Measurements from ENCODE around the gene CSMD2.
"Not testable (repeated sequence)": the region's sequence is repeated elsewhere in the genome, so short reads cannot be mapped to it uniquely, and the experiment has no call there.

The CSMD2 gene

DNA sequence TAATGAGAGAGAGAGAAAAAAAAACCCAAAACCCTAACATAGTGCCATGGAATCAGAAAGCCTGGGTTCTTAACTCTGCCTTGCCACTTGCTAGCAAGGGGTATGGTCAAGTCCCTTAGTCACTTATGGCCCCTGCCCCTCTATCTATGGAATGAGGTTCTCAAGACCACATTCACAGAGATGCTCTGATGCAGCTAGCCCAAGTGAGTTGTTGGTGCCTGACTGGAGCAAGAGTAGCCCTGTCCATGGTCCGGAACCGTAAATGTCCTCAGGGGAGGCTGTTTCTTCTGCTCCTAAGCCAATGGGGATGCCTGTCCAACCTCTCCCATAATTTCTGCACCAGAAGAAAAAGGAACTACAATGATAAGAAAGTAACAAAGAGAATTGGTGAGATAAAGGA lies 56.8 kb downstream of the CSMD2 start:
- DNase-seq (ENCODE audit: low read depth), result no peak

DNA sequence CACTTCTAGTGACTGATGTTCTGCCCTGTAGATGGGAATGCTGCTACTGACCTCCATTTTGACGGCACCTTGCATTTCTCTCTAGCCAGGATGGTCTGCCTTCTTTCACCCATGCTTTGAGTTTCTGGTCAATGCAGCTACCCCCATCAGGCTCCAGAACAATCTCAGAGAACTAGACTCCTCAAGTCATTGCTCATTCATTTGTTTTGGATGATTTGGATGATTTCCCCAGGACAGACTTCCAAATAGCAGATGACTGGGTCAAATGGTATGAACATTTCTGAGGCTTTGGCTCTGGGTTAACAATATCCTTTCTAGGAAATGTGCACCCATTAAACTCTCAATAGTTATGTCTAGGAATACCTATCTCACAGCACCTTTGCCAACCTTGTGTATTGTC lies 63.9 kb downstream of the CSMD2 start:
- no peak for DNase-seq (ENCODE audit: low read depth)

DNA sequence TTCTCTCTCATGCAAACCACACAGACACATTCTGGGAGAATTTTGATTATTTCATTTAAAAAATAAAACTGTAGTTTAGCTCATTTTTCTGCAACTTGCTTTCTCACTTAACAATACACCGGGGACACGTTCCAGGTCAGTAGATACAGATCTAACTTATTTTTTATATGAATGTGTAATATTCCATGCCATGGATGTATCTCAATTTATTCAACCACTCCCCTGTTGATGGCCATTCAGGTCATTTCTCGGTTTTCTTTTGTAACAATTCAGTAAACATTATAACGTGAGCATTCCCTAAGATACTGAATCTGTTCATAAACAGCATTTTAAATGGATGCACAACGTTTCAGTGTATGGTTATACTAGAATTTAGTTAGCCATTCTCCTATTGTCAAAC lies 64.7 kb downstream of the CSMD2 start:
- DNase-seq (ENCODE audit: low read depth), result no peak

DNA sequence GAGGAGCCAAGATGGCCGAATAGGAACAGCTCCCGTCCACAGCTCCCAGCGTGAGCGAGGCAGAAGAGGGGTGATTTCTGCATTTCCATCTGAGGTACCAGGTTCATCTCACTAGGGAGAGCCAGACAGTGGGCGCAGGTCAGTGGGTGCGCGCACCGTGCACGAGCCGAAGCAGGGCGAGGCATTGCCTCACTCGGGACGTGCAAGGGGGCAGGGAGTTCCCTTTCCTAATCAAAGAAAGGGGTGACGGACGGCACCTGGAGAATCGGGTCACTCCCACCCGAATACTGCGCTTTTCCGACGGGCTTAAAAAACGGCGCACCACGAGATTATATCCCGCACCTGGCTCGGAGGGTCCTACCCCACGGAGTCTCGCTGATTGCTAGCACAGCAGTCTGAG lies 72.6 kb downstream of the CSMD2 start:
- not testable (repeated sequence) for DNase-seq (ENCODE audit: low read depth)

- DNase-seq (ENCODE audit: low read depth), result no peak
Measured at GRCh38 chr1:34089731-34090130, 75.3 kb downstream of the CSMD2 start.

GRCh38 chr1:34087986-34088385 lies 77.0 kb downstream of the CSMD2 start:
- no peak for DNase-seq (ENCODE audit: low read depth)

DNA sequence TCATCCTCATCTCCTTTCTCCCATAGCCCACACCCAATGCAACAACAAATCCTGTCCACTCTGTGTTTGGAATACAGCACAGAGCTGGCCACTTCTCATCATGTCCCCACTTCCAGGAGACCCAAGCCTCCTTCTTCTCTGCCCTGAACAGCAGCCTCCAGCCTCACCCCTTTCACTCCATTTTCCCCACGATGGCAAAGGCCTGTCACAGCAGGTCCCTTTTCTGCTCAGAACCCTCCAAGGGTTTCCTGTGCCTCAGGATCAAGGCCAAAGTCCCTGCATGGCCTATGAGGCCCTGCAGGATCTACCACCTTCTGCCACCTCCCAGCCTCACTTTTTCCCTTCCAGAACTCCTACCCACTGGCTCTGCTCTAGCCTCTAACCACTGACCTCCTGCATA lies 78.5 kb downstream of the CSMD2 start:
- no peak for DNase-seq (ENCODE audit: low read depth)

GRCh38 chr1:34083974-34084373 lies 81.1 kb downstream of the CSMD2 start:
- DNase-seq (ENCODE audit: low read depth), result no peak

GRCh38 chr1:34082085-34082670 lies 82.9 kb downstream of the CSMD2 start:
- not testable (repeated sequence) for DNase-seq (ENCODE audit: low read depth)

- no peak for DNase-seq (ENCODE audit: low read depth)
Measured at GRCh38 chr1:34078383-34078782, 86.6 kb downstream of the CSMD2 start.

GRCh38 chr1:34075576-34075975 lies 89.5 kb downstream of the CSMD2 start:
- no peak for DNase-seq (ENCODE audit: low read depth)

DNA sequence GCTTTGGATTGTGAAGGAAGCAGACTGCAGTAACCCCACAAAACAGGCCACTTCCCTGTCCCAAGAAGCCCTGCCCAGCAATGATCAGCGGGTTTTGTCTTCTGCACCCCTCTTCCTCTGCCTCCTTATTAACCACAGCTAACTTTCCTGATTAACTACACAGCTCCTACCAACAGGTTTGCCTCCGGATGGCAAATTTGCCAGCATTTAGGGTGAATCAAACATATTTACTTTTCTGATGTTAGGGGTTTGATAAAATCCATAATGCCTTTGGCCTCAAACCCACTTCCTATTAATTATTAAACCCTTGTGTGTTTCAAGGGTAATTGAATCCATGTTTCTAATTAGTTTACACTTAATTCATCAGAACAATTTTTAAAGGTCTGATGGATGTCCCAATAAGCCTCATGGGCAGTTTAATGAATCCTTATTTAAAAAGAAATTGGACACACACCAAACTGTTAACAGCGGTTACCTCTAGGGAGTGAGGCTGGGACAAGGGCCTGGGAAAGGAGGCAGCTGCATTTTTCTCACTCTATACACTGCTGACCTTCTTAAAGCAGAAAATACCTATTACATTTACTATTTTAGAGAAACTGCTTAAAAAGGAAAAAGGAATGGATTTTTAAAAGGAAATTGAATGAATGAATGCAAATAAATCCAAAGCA lies 91.9 kb downstream of the CSMD2 start:
- no peak for DNase-seq (ENCODE audit: low read depth)

GRCh38 chr1:34070201-34070836 lies 94.7 kb downstream of the CSMD2 start:
- DNase-seq (ENCODE audit: low read depth), result no peak

GRCh38 chr1:34066981-34067603 lies 97.9 kb downstream of the CSMD2 start:
- no peak for DNase-seq (ENCODE audit: low read depth)

GRCh38 chr1:34066166-34066565 lies 98.9 kb downstream of the CSMD2 start:
- DNase-seq (ENCODE audit: low read depth), result no peak

GRCh38 chr1:34065498-34065897 lies 99.5 kb downstream of the CSMD2 start:
- no peak for DNase-seq (ENCODE audit: low read depth)

DNA sequence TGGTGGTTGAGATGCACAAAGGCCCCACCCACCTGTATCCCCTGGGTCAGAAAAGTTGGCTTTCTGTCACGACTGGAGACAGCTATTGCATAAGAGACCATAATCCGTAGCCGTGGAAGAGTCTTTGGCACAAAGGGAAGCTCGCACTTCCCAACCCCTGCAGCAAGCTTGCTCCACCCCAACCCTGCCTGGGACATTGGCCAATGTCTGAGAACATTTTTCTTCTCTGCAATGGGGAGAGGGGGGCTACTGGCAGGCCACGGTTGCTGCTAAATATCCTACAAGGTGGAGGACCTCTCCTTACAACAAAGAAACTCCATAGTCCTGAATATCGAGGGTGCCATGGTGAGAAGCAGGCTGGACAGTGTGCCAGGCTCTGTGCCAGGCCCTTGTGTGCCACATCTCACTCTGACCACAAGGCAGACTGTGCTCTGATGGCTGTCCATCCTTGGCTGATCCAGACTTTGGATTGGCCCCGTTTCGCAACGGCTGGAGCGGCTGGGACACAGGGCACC lies 104.1 kb downstream of the CSMD2 start:
- no peak for DNase-seq (ENCODE audit: low read depth)

DNA sequence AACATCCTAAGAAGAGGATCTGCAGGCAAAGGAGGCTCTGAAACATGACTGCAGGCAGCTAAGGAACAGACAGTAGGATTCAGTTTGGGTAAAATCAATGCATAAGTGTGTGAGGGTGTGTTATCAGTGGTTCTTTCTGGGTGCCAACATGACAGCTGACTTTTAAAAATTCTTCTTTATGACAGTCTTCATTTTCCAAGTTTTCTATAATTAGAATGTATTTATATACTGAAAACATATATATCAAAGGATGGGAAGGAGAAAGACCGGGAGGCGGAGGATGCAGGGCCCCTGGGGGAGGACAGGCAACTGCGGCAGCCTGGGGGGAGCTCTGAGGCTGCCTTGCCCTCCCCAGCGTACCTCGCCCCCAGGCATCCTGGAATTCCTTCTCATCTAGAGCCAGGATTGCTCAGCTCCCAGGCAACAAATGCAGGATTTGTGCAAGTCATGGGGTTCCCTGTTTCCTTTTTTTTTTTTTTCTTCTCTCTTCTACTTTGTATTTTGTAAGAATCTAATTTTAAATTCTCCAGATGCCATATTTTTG lies 104.8 kb downstream of the CSMD2 start:
- DNase-seq (ENCODE audit: low read depth), result no peak

- DNase-seq (ENCODE audit: low read depth), result no peak
Measured at GRCh38 chr1:34057347-34058130, 107.5 kb downstream of the CSMD2 start.

DNA sequence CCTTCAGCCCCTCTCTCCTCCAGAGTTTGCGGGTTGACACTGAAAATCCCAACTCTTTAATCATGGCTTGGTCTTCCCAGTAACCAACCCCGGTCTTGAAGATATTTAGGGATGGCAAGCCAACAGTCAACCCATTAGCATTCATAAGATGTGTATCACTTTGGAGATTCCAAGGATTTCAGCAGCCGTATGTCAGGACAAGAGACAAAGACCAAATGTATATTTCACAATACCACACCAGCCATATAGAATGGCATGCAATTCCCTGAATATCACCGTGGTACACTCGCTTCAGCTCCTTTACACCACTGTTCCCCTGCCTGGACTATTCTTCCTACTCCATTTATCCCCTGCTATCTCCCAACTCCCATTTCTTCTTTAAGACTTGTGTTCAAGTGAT lies 109.2 kb downstream of the CSMD2 start:
- DNase-seq (ENCODE audit: low read depth), result no peak

- DNase-seq (ENCODE audit: low read depth), result no peak
Measured at GRCh38 chr1:34054920-34055319, 110.1 kb downstream of the CSMD2 start.

- no peak for DNase-seq (ENCODE audit: low read depth)
Measured at GRCh38 chr1:34053660-34054059, 111.4 kb downstream of the CSMD2 start.

Measured in activated T-cell treated with anti-CD3 and anti-CD28 coated beads for 24 hours (primary cell).